Thoracic aorta (tissue), 2 donors: Measurements from ENCODE around the gene TSC1. TPM values are rescaled to one million over a fixed set of nuclear protein-coding genes. Genes with fewer than 3 reads are reported as not detected.

Experiments
- ATAC-seq: fragments of 150-250 bp; one replicate; pipeline ENCODE4 v1.8.0; 2017; ENCODE audit warnings: low read depth; ENCODE audit not compliant: insufficient number of reproducible peaks, low FRiP score
- DNase-seq: peaks from one replicate; pipeline ENCODE4 v3.0.0-alpha.2; 2020; ENCODE audit warnings: low spot score
- H3K27ac ChIP-seq, 2 donors: fragments of 200-600 bp; sonication (generic); 1 replicate in 1 of 2; 2 replicates in 1 of 2; pipeline ENCODE4 v1.5.1; 2016; ENCODE audit warnings: mild to moderate bottlenecking in 2 of 2, moderate library complexity in 2 of 2
- H3K27me3 ChIP-seq: fragments of 200-600 bp; sonication (generic); replicated peaks from 2 replicates; pipeline ENCODE4 v1.6.0; 2016; ENCODE audit warnings: mild to moderate bottlenecking; ENCODE audit not compliant: insufficient read depth
- H3K36me3 ChIP-seq: fragments of 200-600 bp; sonication (generic); one replicate; pipeline ENCODE4 v1.5.1; 2016
- H3K4me1 ChIP-seq, 2 donors: fragments of 200-600 bp; sonication (generic); 1 replicate in 1 of 2; 2 replicates in 1 of 2; pipeline versions ENCODE4 v1.5.1 to v1.6.0; 2016; ENCODE audit warnings: low read depth in 2 of 2, mild to moderate bottlenecking in 1 of 2; ENCODE audit not compliant: control insufficient read depth in 1 of 2
- H3K4me3 ChIP-seq: fragments of 200-600 bp; sonication (generic); 2 replicates; pipeline ENCODE4 v1.5.1; 2016; ENCODE audit warnings: mild to moderate bottlenecking
- H3K9me3 ChIP-seq: fragments of 200-600 bp; sonication (generic); 2 replicates; pipeline ENCODE4 v1.5.1; 2016
- total RNA-seq, 2 donors: library from RNA; depleted of rRNA; stranded (reverse); fragments of >200 nt; gene quantifications; one replicate each; pipeline versions ENCODE4 v1.1.0 to v1.2.3, GENCODE V29; 2016
- TF ChIP-seq, protein P1 (sequence below): fragments of 200-600 bp; sonication (generic); IDR thresholded peaks from one replicate; pipeline ENCODE4 v1.5.1; 2019; ENCODE audit warnings: antibody characterized with exemption

Gene TSC1
- total RNA-seq, 2 donors from 2014 or later = 36.1 to 65.4 TPM

DNA sequence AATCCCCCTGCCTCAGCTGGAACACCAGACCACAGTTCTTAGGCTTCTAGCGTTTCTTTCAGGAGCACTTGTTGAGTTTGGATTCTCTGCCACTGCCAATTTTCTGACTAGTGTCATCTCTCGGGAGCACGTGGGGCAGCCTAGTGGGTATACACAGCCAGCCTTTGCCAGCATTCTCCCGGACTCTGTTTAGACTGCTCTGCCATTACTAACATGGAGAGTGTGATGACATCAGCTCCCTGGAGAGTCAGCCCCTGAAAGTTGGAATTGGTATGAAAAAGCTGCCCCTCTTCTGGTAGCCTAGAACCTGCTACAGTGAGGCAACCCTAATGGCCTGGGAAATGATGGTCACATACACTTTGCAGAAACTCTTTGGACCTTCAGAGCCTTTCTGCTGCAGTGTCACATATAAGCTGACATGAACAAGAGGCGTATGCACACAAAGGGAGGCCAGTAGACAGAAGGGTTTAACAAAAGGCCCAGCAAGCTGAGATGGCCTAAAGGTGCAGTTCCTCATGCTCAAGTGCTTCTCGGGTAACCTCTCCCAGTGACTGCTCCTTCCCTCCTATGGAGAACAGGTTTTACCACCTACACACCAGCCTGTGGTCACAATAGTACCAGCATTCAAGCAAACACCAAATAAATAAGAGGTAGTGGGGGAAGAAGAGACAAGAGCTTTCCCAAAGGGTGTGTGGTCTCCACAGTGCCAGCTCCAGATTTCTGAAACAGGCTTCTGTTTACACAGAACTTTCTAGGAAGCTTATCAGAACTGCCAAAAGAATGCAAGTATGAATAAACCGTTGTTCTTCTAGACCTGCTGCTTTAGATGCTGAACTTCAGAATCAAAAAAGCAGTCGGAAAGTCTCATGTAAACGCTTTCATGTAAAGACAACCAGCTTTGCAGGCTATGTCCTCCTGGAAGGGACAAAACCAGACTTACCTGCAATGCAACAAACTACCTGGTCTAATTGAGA lies 49.3 kb downstream of the TSC1 start:
- Histone ChIP-seq H3K4me1 (no peaks in the 10 kb centered on the region), H3K4me3 (no peak overlapping the region), H3K27me3 (no peaks in the 10 kb centered on the region), H3K27ac (no peak overlapping the region), H3K36me3 (peaks cover 45% of the 10 kb centered on the region), H3K9me3 (no peaks in the 10 kb centered on the region)
- DNase-seq (no peak), ATAC-seq (no peak)
- TF ChIP-seq, protein P1, sequence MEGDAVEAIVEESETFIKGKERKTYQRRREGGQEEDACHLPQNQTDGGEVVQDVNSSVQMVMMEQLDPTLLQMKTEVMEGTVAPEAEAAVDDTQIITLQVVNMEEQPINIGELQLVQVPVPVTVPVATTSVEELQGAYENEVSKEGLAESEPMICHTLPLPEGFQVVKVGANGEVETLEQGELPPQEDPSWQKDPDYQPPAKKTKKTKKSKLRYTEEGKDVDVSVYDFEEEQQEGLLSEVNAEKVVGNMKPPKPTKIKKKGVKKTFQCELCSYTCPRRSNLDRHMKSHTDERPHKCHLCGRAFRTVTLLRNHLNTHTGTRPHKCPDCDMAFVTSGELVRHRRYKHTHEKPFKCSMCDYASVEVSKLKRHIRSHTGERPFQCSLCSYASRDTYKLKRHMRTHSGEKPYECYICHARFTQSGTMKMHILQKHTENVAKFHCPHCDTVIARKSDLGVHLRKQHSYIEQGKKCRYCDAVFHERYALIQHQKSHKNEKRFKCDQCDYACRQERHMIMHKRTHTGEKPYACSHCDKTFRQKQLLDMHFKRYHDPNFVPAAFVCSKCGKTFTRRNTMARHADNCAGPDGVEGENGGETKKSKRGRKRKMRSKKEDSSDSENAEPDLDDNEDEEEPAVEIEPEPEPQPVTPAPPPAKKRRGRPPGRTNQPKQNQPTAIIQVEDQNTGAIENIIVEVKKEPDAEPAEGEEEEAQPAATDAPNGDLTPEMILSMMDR = no peak

DNA sequence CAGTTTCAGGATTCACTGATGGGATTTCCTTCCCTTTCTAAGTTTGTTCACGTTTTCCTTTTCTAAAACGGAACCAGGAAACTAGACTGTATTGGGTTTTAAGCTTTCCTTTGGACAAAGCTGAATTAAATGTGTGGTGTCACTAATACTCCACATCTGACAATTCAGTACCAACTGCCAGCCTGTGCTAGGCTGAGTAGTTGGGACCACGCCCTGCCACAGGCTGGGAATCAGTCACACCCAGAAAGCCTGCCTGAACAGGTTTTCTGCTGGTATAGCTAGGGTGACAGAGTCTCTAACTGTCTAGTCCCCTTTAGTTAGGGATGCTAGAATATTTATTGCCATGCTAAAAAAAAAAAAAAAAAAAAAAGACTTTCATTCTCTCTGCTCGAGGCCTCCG lies 50.1 kb downstream of the TSC1 start:
- Histone ChIP-seq H3K27ac (no peak overlapping the region), H3K4me1 (no peaks in the 10 kb centered on the region), H3K27me3 (no peaks in the 10 kb centered on the region), H3K9me3 (no peaks in the 10 kb centered on the region), H3K36me3 (peaks cover 39% of the 10 kb centered on the region), H3K4me3 (no peak overlapping the region)
- ATAC-seq (no peak), DNase-seq (no peak)
- TF ChIP-seq, protein P1 = no peak

DNA sequence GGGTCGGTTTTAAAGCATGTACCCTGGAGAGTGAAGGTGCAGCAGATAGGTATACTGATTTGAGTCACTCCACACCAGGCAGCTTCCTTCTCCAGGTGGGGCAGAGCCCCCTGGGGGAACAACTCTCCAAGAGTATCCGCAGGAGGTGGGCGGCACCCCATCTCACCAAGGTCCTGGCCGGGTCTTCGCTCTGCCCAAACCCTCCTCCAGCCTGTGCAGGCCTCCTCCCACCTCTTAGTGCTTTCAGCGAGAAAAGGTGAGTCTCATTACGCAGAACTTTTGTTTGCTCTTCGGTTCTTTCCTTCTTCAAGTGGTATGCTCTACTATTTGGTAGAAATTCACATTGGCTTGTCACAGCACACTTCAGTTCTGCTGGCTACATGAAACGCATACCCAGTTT lies 52.0 kb downstream of the TSC1 start:
- TF ChIP-seq, protein P1 = no peak

DNA sequence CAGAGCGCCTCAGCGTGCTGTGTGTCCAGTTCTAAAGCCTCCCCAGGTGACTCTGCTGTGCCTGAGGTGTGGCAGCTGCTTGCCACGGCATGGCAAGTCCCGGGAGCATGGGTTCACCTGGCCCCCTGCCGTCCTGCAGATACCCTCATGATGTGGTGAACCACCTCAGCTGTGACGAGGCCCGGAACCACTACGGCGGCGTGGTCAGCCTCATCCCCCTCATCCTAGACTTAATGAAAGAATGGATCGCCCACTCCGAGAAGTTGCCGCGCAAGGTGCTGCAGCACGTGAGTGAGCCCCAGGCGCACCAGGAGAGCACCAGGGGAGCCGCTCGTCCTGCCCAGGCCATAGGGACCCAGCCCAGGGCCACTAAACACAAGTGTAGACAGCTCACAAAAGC lies 56.3 kb downstream of the TSC1 start:
- ATAC-seq = no peak
- DNase-seq = no peak
- no peaks in the 10 kb centered on the region for H3K27me3 ChIP-seq
- H3K36me3 ChIP-seq = peaks cover 7% of the 10 kb centered on the region
- TF ChIP-seq, protein P1 = no peak
- no peaks in the 10 kb centered on the region for H3K9me3 ChIP-seq
- H3K4me3 ChIP-seq = no peak overlapping the region
- no peak overlapping the region for H3K27ac ChIP-seq
- H3K4me1 ChIP-seq = no peaks in the 10 kb centered on the region

More for the DNA sequence above, 52.0 kb downstream of the TSC1 start:
- Histone ChIP-seq H3K27me3 (no peaks in the 10 kb centered on the region), H3K36me3 (peaks cover 27% of the 10 kb centered on the region), H3K4me1 (no peaks in the 10 kb centered on the region), H3K4me3 (no peak overlapping the region), H3K27ac (no peak overlapping the region), H3K9me3 (no peaks in the 10 kb centered on the region)
- no peak for ATAC-seq
- no peak for DNase-seq

DNA sequence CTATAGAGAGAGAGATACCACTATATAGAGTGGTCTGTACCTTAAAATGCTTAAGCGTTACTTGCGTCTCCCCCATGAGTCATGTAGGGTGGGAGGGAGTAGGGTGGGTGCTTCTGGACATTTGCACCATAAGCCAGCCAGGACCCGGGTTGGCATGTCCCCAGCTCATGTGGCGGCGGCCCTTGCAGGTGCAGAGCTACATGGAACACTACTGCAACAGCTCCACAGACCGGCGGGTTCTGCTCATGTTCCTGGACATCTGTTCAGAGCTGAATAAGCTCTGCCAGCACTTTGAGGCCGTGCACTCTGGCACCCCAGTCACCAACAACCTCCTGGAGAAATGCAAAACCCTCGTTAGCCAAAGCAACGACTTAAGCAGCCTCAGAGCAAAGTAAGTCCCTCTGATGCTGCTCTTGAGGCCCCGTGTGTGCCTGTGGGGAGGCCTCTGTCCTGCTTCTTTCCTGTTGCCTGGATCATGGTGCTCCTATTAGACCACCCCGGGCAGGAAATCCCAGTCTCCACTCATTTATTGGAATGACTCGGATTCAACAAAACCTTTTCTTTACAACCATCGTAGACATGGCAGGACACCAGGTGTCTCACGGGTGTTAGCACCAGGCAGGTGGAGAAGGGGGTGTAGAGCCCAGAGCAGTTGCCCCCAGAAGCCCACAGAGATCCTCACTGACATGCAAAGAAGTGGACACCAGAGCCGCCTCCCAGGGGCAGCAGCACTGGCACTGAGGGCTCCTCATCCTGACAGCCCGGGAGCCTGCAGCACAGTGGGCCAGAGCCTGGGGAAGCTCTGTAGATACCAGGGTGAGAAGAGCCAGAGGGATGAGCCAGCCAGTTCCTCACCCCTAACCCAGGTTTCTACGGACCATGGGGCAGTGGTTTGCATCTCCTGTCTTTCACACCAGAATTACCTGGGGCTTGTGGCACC lies 57.0 kb downstream of the TSC1 start:
- no peak overlapping the region for H3K27ac ChIP-seq
- ATAC-seq (no peak), DNase-seq (no peak)
- H3K36me3 ChIP-seq = peaks cover 7% of the 10 kb centered on the region
- TF ChIP-seq, protein P1 = no peak
- H3K4me1 ChIP-seq = no peaks in the 10 kb centered on the region
- no peaks in the 10 kb centered on the region for H3K9me3 ChIP-seq
- no peaks in the 10 kb centered on the region for H3K27me3 ChIP-seq
- H3K4me3 ChIP-seq = no peak overlapping the region
